Measurements from ENCODE around the gene TMPRSS13. TPM values are rescaled to one million over a fixed set of nuclear protein-coding genes. Genes with fewer than 3 reads are reported as not detected.
"Not testable (repeated sequence)": the region's sequence is repeated elsewhere in the genome, so short reads cannot be mapped to it uniquely, and the experiment has no call there.

The TMPRSS13 gene
- total RNA-seq, 6 experiments from 2014 or later: 0.09 to 0.61 (median 0.12) TPM; not detected in 3

- Histone ChIP-seq H3K4me1 (no peaks in the 10 kb centered on the region), H3K27ac (no peak overlapping the region), H3K9me3 (no peaks in the 10 kb centered on the region), H3K27me3 (no peaks in the 10 kb centered on the region), H3K4me3 (no peak overlapping the region), H3K36me3 (no peaks in the 10 kb centered on the region)
- intact Hi-C loops (cut with DNase I): no loop called here
- DNase-seq (no peak), ATAC-seq (no peak)
- TF ChIP-seq, protein P1, sequence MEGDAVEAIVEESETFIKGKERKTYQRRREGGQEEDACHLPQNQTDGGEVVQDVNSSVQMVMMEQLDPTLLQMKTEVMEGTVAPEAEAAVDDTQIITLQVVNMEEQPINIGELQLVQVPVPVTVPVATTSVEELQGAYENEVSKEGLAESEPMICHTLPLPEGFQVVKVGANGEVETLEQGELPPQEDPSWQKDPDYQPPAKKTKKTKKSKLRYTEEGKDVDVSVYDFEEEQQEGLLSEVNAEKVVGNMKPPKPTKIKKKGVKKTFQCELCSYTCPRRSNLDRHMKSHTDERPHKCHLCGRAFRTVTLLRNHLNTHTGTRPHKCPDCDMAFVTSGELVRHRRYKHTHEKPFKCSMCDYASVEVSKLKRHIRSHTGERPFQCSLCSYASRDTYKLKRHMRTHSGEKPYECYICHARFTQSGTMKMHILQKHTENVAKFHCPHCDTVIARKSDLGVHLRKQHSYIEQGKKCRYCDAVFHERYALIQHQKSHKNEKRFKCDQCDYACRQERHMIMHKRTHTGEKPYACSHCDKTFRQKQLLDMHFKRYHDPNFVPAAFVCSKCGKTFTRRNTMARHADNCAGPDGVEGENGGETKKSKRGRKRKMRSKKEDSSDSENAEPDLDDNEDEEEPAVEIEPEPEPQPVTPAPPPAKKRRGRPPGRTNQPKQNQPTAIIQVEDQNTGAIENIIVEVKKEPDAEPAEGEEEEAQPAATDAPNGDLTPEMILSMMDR (IDR thresholded peaks at IDR 0.05): no peak
- no peak for TF ChIP-seq POLR2A (IDR thresholded peaks at IDR 0.05)
- 53% methylated on average over 13 of the region's 17 CpGs for WGBS (ENCODE audit: insufficient coverage, low coverage, low lambda C conversion rate, missing lambda C conversion rate)
These were observed 60.2 kb downstream of the TMPRSS13 start for GRCh38 chr11:117868815-117869561.

DNA sequence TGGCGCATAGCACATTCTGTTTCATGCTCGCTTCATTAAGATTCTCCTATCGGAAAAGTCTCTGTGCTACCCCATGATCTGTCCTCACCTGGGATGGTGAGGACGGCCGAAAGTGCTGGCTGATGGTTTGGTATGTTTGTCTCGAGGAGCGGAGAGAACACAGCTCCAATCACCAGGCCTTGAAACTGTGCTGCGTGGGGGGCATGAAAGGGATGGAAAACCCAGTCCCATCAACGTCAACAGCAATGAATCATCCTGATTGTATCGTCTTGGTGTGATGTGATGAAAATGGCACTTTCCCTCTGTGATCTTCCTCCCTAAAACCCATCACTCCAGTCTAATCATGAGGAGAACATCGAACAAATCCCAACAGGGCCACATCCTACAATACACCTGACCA lies 61.1 kb downstream of the TMPRSS13 start:
- no peak for DNase-seq

DNA sequence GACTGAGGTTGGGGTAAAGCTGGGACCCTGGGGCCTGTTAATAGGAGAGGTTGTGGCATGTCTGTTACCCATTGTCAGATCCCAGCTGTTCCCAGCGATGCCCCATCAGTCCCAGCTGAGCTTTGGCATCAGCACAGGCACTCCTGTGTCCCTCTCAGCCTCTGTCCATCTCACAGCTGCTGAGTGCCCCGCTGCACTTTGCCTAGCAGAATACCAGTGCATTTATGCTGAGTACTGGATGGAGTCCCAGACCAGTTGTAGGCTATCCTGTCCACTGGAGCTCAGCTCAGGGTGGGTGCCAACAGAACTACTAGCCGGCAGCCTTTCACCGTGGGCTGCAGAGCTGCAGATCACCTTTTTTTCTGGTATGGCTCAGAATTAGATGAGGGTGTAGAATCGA lies 62.7 kb downstream of the TMPRSS13 start:
- H3K4me3 ChIP-seq: no peak overlapping the region
- intact Hi-C loops (cut with DNase I): no loop called here
- 38% methylated on average over 2 of the region's 5 CpGs for WGBS (ENCODE audit: insufficient coverage, low coverage, low lambda C conversion rate, missing lambda C conversion rate)
- H3K27ac ChIP-seq: no peak overlapping the region
- ATAC-seq (no peak), DNase-seq (no peak)
- TF ChIP-seq, protein P1 (IDR thresholded peaks at IDR 0.05): no peak
- no peak for TF ChIP-seq POLR2A (IDR thresholded peaks at IDR 0.05)
- H3K9me3 ChIP-seq: no peaks in the 10 kb centered on the region
- H3K4me1 ChIP-seq: no peaks in the 10 kb centered on the region
- H3K36me3 ChIP-seq: no peaks in the 10 kb centered on the region
- H3K27me3 ChIP-seq: no peaks in the 10 kb centered on the region

More for the DNA sequence above, 61.1 kb downstream of the TMPRSS13 start:
- Histone ChIP-seq H3K9me3 (no peaks in the 10 kb centered on the region), H3K4me1 (no peaks in the 10 kb centered on the region), H3K4me3 (no peak overlapping the region), H3K27ac (no peak overlapping the region), H3K27me3 (no peaks in the 10 kb centered on the region), H3K36me3 (no peaks in the 10 kb centered on the region)
- TF ChIP-seq, protein P1 (IDR thresholded peaks at IDR 0.05): no peak
- TF ChIP-seq POLR2A (IDR thresholded peaks at IDR 0.05): no peak
- intact Hi-C loops (cut with DNase I): no loop called here
- no peak for ATAC-seq
- whole genome bisulfite sequencing (ENCODE audit: insufficient coverage, low coverage, low lambda C conversion rate, missing lambda C conversion rate): 67% methylated on average over 10 of the region's 11 CpGs

- H3K4me1 ChIP-seq; H3K27me3 ChIP-seq; intact Hi-C loops (cut with DNase I); H3K9me3 ChIP-seq; H3K4me3 ChIP-seq; DNase-seq; H3K36me3 ChIP-seq; H3K27ac ChIP-seq; ATAC-seq: not testable (repeated sequence)
- WGBS (ENCODE audit: insufficient coverage, low coverage, low lambda C conversion rate, missing lambda C conversion rate): 93% methylated on average over 13 of the region's 13 CpGs
These were observed 63.7 kb downstream of the TMPRSS13 start for GRCh38 chr11:117865546-117865945.

DNA sequence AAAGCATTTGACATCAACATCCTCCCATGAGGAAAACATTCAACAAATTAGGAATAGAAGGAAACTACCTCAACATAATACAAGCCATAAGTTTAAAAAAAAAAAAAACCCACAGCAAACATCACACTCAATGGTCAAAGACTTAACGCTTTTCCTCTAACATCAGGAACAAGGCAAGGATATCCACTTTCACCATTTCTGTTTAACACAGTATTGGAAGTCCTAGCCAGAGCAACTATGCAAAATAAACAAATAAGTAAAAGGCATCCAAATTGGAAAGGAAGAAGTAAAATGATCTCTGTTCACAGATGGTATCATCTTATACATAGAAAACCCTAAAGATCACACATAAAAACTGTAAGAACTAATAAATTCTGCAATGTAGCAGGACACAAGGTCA lies 65.8 kb downstream of the TMPRSS13 start:
- TF ChIP-seq, protein P1 (IDR thresholded peaks at IDR 0.05): no peak
- no peak for TF ChIP-seq POLR2A (IDR thresholded peaks at IDR 0.05)
- Histone ChIP-seq H3K4me1 (no peaks in the 10 kb centered on the region), H3K27me3 (no peaks in the 10 kb centered on the region), H3K36me3 (no peaks in the 10 kb centered on the region), H3K4me3 (no peak overlapping the region), H3K9me3 (no peaks in the 10 kb centered on the region), H3K27ac (no peak overlapping the region)
- ATAC-seq: no peak
- intact Hi-C loops (cut with DNase I): no loop called here
- 77% methylated on average over 1 of the region's 1 CpG for WGBS (ENCODE audit: insufficient coverage, low coverage, low lambda C conversion rate, missing lambda C conversion rate)
- DNase-seq: no peak
